ENCODE measurements around the gene POLA2.

- TF ChIP-seq MAX (IDR thresholded peaks at IDR 0.05; ENCODE audit: insufficient read depth, insufficient read length) (no peak), POLR2AphosphoS5 (IDR thresholded peaks at IDR 0.05; ENCODE audit: insufficient read depth, low read depth, low read length) (no peak), GATA2 (IDR thresholded peaks at IDR 0.05; ENCODE audit: insufficient read depth, insufficient read length, low read depth, low read length) (no peak), CTCF (IDR thresholded peaks at IDR 0.05; ENCODE audit: extremely low read depth in 1 of 2, insufficient read depth in 1 of 2, low read depth in 1 of 2, low read length in 2 of 2) (no peak), POLR2A (IDR thresholded peaks at IDR 0.05; ENCODE audit: low read depth, low read length) (no peak), FOS (IDR thresholded peaks at IDR 0.05; ENCODE audit: borderline replicate concordance, insufficient read depth, low read length) (no peak), JUN (IDR thresholded peaks at IDR 0.05; ENCODE audit: borderline replicate concordance, insufficient read depth, insufficient read length, low read depth) (no peak), MYC (IDR thresholded peaks at IDR 0.05; ENCODE audit: low read depth, low read length) (no peak), EZH2 (IDR thresholded peaks at IDR 0.05; ENCODE audit: borderline replicate concordance, low read depth, low read length, severe bottlenecking) (no peak)
Observed at GRCh38 chr11:65279279-65279678, 17.5 kb downstream of the POLA2 start.

All from endothelial cell of umbilical vein (primary cell).